H9 (cell line): Measurements from ENCODE around the gene MCEMP1. TPM values are rescaled to one million over a fixed set of nuclear protein-coding genes. Genes with fewer than 3 reads are reported as not detected.

Source experiments
- DNase-seq: peaks from one replicate; pipeline ENCODE4 v3.0.0-alpha.2; 2017
- H2AFZ ChIP-seq: one replicate; pipeline ENCODE4 v1.6.1; 2013; ENCODE audit warnings: mild to moderate bottlenecking, low read length, control low read depth, moderate library complexity
- H2AK5ac ChIP-seq: 2 replicates; pipeline ENCODE4 v1.6.1; 2013; ENCODE audit warnings: low read length, control low read depth, mixed read lengths; ENCODE audit not compliant: insufficient read length
- H2BK120ac ChIP-seq: one replicate; pipeline ENCODE4 v1.6.1; 2013; ENCODE audit warnings: low read depth, mild to moderate bottlenecking, low read length, control low read depth, inconsistent platforms; ENCODE audit not compliant: poor library complexity, severe bottlenecking
- H2BK12ac ChIP-seq: 2 replicates; pipeline ENCODE4 v1.6.1; 2013; ENCODE audit warnings: low read length, control low read depth, mixed read lengths, low read depth; ENCODE audit not compliant: insufficient read length
- H2BK15ac ChIP-seq: 2 replicates; pipeline ENCODE4 v1.6.1; 2013; ENCODE audit warnings: low read depth, low read length, control low read depth
- H2BK20ac ChIP-seq: one replicate; pipeline ENCODE4 v1.6.1; 2013; ENCODE audit warnings: low read depth, mild to moderate bottlenecking, low read length, control low read depth, inconsistent platforms; ENCODE audit not compliant: poor library complexity, severe bottlenecking
- H2BK5ac ChIP-seq: 2 replicates; pipeline ENCODE4 v1.6.1; 2013; ENCODE audit warnings: low read length, control low read depth, mixed read lengths; ENCODE audit not compliant: insufficient read length
- H3K14ac ChIP-seq: 2 replicates; pipeline ENCODE4 v1.6.1; 2013; ENCODE audit warnings: low read length, control low read depth; ENCODE audit not compliant: insufficient read depth
- H3K18ac ChIP-seq: 2 replicates; pipeline ENCODE4 v1.6.1; 2013; ENCODE audit warnings: low read depth, mild to moderate bottlenecking, mixed read lengths, low read length, control low read depth; ENCODE audit not compliant: insufficient read length
- H3K23ac ChIP-seq: 2 replicates; pipeline ENCODE4 v1.6.1; 2013; ENCODE audit warnings: low read length, control low read depth, mixed read lengths, low read depth; ENCODE audit not compliant: insufficient read length
- H3K23me2 ChIP-seq: 2 replicates; pipeline ENCODE4 v1.6.1; 2013; ENCODE audit warnings: low read depth, mild to moderate bottlenecking, mixed read lengths, low read length, control low read depth; ENCODE audit not compliant: insufficient read length, poor library complexity, severe bottlenecking
- H3K27ac ChIP-seq: 2 replicates; pipeline ENCODE4 v1.5.1; 2013; ENCODE audit warnings: low read length, control low read depth, mixed read lengths, low read depth; ENCODE audit not compliant: insufficient read length
- H3K27me3 ChIP-seq: 2 replicates; pipeline ENCODE4 v1.6.1; 2013; ENCODE audit warnings: low read length, control low read depth, inconsistent platforms; ENCODE audit not compliant: insufficient read depth
- H3K4ac ChIP-seq: 2 replicates; pipeline ENCODE4 v1.6.1; 2013; ENCODE audit warnings: low read depth, mild to moderate bottlenecking, control low read depth, inconsistent platforms, low read length, moderate library complexity
- H3K4me1 ChIP-seq: 2 replicates; pipeline ENCODE4 v1.6.1; 2013; ENCODE audit warnings: low read length, control low read depth, inconsistent platforms; ENCODE audit not compliant: insufficient read depth
- H3K4me2 ChIP-seq: 2 replicates; pipeline ENCODE4 v1.6.1; 2013; ENCODE audit warnings: low read length, control low read depth, mixed read lengths; ENCODE audit not compliant: insufficient read length, insufficient read depth
- H3K56ac ChIP-seq: 2 replicates; pipeline ENCODE4 v1.6.1; 2013; ENCODE audit warnings: low read depth, mild to moderate bottlenecking, mixed read lengths, low read length, control low read depth; ENCODE audit not compliant: insufficient read length
- H3K79me1 ChIP-seq: 2 replicates; pipeline ENCODE4 v1.6.1; 2013; ENCODE audit warnings: low read depth, mild to moderate bottlenecking, moderate library complexity, low read length, control low read depth, inconsistent platforms; ENCODE audit not compliant: insufficient read depth, poor library complexity, severe bottlenecking
- H3K79me2 ChIP-seq: 2 replicates; pipeline ENCODE4 v1.6.1; 2013; ENCODE audit warnings: low read length, control low read depth, inconsistent platforms; ENCODE audit not compliant: insufficient read depth
- H3K9ac ChIP-seq: 2 replicates; pipeline ENCODE4 v1.6.1; 2013; ENCODE audit warnings: low read length, control low read depth, mixed read lengths; ENCODE audit not compliant: insufficient read length; ENCODE audit errors: extremely low read depth
- H3K9me3 ChIP-seq: one replicate; pipeline ENCODE4 v1.6.1; 2013; ENCODE audit warnings: low read depth, low read length, inconsistent platforms; ENCODE audit not compliant: control insufficient read depth
- H3T11ph ChIP-seq: one replicate; pipeline ENCODE4 v1.6.1; 2013; ENCODE audit warnings: mild to moderate bottlenecking, low read length, control low read depth, inconsistent platforms
- H4K20me1 ChIP-seq: one replicate; pipeline ENCODE4 v1.6.1; 2013; ENCODE audit not compliant: control insufficient read depth, insufficient read length, insufficient read depth
- H4K5ac ChIP-seq: 2 replicates; pipeline ENCODE4 v1.6.1; 2013; ENCODE audit warnings: low read depth, mild to moderate bottlenecking, mixed read lengths, low read length, control low read depth; ENCODE audit not compliant: insufficient read length
- H4K8ac ChIP-seq: replicated peaks from 2 replicates; pipeline ENCODE4 v1.6.1; 2013; ENCODE audit warnings: low read length, control low read depth, mixed read lengths, low read depth; ENCODE audit not compliant: insufficient read length
- H4K91ac ChIP-seq: 2 replicates; pipeline ENCODE4 v1.6.1; 2013; ENCODE audit warnings: low read depth, mild to moderate bottlenecking, moderate library complexity, mixed read lengths, low read length, control low read depth; ENCODE audit not compliant: insufficient read length
- H3K27ac Mint-ChIP-seq, 3 experiments: 2 replicates in 2 of 3; 3 replicates in 1 of 3; pipeline ENCODE4 v1.8.0; 2020 to 2021; ENCODE audit warnings: mixed read lengths in 3 of 3, mild to moderate bottlenecking in 1 of 3, moderate library complexity in 1 of 3
- H3K27me3 Mint-ChIP-seq: 2 replicates; pipeline ENCODE4 v1.8.0; 2021; ENCODE audit warnings: low read depth, mild to moderate bottlenecking, moderate library complexity, mixed read lengths
- H3K36me3 Mint-ChIP-seq, 3 experiments: 2 replicates in 2 of 3; 3 replicates in 1 of 3; pipeline ENCODE4 v1.8.0; 2020 to 2021; ENCODE audit warnings: low read depth in 3 of 3, mixed read lengths in 3 of 3; ENCODE audit not compliant: insufficient read depth in 1 of 3
- H3K4me1 Mint-ChIP-seq, 2 experiments: 2 replicates each; pipeline ENCODE4 v1.8.0; 2020; ENCODE audit warnings: mixed read lengths in 2 of 2
- H3K4me3 Mint-ChIP-seq, 2 experiments: 2 replicates in 1 of 2; 3 replicates in 1 of 2; pipeline ENCODE4 v1.8.0; 2020 to 2021; ENCODE audit warnings: mild to moderate bottlenecking in 2 of 2, mixed read lengths in 2 of 2, moderate library complexity in 1 of 2
- H3K9me3 Mint-ChIP-seq, 2 experiments: 2 replicates in 1 of 2; 3 replicates in 1 of 2; pipeline ENCODE4 v1.8.0; 2020; ENCODE audit warnings: mild to moderate bottlenecking in 2 of 2, mixed read lengths in 2 of 2, moderate library complexity in 1 of 2
- WGBS: extraction: QIAGEN DNeasy Blood & Tissue Kit; methylation state at CpG from one replicate; pipeline ENCODE4 v1.1.7; 2013; ENCODE audit warnings: missing lambda C conversion rate, low lambda C conversion rate, mixed read lengths; ENCODE audit not compliant: insufficient read length; ENCODE audit errors: extremely low coverage; 5-methylcytosine and 5-hydroxymethylcytosine counted together
- total RNA-seq: library from RNA; stranded (reverse); gene quantifications from 2 replicates; pipeline ENCODE4 v1.2.1, GENCODE V29; 2021
- TF ChIP-seq, protein P1 (sequence below): fragments of 200-600 bp; sonication (generic); conservative IDR thresholded peaks from 3 replicates; pipeline ENCODE4 v1.8.0; 2021; ENCODE audit warnings: antibody characterized with exemption, mild to moderate bottlenecking

MCEMP1 gene
- total RNA-seq, 1 experiment from 2014 or later, result not detected

DNA sequence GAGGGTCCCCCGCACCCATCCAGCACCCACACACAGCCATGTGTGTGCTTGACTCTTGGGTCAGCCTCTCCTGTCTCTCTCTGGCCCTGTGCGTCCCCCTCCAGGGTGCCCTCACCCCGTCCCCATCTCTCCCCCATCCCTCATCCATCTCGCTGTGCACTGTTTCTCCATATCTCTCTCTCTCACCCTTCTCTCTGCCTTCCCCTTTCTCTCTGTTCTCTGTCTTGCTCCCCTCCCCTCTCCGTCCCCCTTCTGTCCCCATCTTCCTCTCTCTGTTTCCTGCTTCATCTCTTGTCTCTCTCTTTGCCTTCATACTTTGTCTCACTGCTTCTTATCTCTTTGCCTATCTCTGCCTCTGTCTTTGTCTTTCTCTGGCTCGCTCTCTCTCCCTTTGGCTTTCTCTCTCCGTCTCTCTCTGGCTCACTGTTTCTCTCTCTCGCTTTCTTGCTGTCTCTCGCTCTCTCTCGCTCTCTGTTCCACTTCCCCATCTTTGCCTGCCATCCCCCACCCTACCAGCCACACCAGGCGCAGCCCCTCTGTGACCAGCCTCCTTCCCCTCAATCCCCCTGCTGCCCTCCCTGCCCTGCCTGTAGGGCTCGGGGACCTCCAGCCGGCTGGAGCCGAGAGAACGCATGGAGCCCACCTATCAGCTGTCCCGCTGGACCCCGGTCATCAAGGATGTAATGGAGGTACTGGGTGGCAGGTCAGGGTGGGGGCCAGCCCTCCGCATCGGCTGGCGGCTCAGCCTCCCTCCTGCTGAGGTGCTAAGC is 31.0 kb upstream of the MCEMP1 start:
- Histone ChIP-seq H3K79me2 (no peaks in the 10 kb centered on the region), H3K4me1 (no peaks in the 10 kb centered on the region), H2BK12ac (no peak overlapping the region), H3T11ph (no peak overlapping the region), H4K8ac (no peak overlapping the region), H3K27ac (no peak overlapping the region), H2AK5ac (no peak overlapping the region), H3K23ac (no peak overlapping the region), H2BK5ac (no peak overlapping the region), H2AFZ (no peak overlapping the region), H2BK15ac (no peak overlapping the region), H3K27me3 (no peaks in the 10 kb centered on the region), H3K79me1 (no peaks in the 10 kb centered on the region), H4K91ac (no peak overlapping the region), H3K9me3 (no peaks in the 10 kb centered on the region), H3K4ac (no peak overlapping the region), H3K18ac (no peak overlapping the region), H2BK120ac (no peak overlapping the region), H3K9ac (no peak overlapping the region), H4K20me1 (no peaks in the 10 kb centered on the region), H3K23me2 (no peaks in the 10 kb centered on the region), H3K4me2 (no peak overlapping the region), H4K5ac (no peak overlapping the region), H2BK20ac (no peak overlapping the region), H3K14ac (no peak overlapping the region), H3K56ac (no peak overlapping the region)
- Mint-ChIP-seq H3K4me1 (peaks cover 0 to 8% of the 10 kb centered on the region in 2 experiments; a peak in 2 of 4 replicates), H3K27me3 (peaks cover 14% of the 10 kb centered on the region), H3K4me3 (no peak overlapping the region), H3K27ac (no peak overlapping the region), H3K9me3 (no peaks in the 10 kb centered on the region; a peak in 1 of 5 replicates), H3K36me3 (peaks cover 2 to 16% (median 7%) of the 10 kb centered on the region in 3 experiments; a peak in 4 of 7 replicates)
- no peak for DNase-seq
- TF ChIP-seq, protein P1, sequence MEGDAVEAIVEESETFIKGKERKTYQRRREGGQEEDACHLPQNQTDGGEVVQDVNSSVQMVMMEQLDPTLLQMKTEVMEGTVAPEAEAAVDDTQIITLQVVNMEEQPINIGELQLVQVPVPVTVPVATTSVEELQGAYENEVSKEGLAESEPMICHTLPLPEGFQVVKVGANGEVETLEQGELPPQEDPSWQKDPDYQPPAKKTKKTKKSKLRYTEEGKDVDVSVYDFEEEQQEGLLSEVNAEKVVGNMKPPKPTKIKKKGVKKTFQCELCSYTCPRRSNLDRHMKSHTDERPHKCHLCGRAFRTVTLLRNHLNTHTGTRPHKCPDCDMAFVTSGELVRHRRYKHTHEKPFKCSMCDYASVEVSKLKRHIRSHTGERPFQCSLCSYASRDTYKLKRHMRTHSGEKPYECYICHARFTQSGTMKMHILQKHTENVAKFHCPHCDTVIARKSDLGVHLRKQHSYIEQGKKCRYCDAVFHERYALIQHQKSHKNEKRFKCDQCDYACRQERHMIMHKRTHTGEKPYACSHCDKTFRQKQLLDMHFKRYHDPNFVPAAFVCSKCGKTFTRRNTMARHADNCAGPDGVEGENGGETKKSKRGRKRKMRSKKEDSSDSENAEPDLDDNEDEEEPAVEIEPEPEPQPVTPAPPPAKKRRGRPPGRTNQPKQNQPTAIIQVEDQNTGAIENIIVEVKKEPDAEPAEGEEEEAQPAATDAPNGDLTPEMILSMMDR, result no peak
- no CpG with 5 or more reads among the region's 20 CpGs for WGBS
